ENCODE results near the gene CD69.
"Not testable (repeated sequence)": the region's sequence is repeated elsewhere in the genome, so short reads cannot be mapped to it uniquely, and the experiment has no call there.

The CD69 gene

DNA sequence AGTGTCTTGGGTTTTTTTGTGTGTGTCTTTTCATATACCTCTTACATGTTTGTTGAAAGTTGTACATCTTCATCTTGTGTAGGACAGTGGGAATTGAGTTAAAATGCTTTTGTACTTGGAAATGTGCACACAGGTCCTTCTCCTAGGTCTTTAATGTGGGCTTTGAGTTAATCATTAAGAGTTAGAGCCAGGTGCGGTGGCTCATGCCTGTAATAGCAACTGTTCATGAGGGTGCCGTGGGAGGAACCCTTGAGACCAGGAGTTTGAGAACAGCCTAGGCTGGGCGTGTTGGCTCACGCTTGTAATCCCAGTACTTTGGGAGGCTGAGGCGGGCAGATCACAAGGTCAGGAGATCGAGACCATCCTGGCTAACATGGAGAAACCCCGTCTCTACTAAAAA lies 41.7 kb downstream of the CD69 start:
- DNase-seq (ENCODE audit: low spot score) = peak; percentile 70

DNA sequence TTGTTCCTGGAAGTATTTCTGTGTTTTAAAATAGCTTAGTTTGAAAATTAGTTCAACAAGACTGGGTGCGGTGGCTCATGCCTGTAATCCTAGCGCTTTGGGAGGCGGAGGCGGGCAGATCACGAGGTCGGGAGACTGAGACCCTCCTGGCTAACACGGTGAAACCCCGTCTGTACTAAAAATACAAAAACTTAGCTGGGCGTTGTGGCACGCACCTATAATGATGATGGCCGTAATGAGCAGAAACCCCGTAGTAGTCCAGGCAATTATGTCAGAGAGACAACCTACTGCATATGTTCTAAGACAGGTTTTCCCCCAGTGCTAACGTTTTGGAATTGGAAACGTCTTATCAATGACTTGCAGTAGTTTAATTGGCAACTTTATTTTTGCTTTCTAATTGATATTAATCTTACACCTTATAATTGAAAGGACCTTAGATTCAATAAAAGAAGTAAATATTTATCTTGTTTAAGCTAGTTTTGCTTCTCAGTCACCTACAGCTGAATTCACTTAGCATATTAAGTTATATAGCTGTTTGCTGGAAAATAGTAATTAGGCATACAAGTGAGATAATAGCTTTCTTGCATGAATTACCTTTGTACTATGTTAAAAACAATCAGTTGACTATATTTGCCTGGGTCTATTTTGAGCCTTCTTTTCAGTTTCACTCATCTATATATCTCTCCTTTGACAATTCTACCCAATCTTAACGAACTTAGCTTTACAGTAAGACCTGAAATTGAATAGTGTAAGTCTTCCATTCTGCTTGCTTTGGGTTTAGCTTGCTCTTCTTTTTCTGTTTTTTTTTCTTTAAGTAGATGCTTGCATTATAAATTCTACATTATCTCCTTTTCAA lies 43.4 kb downstream of the CD69 start:
- no peak for DNase-seq (ENCODE audit: low spot score)

DNA sequence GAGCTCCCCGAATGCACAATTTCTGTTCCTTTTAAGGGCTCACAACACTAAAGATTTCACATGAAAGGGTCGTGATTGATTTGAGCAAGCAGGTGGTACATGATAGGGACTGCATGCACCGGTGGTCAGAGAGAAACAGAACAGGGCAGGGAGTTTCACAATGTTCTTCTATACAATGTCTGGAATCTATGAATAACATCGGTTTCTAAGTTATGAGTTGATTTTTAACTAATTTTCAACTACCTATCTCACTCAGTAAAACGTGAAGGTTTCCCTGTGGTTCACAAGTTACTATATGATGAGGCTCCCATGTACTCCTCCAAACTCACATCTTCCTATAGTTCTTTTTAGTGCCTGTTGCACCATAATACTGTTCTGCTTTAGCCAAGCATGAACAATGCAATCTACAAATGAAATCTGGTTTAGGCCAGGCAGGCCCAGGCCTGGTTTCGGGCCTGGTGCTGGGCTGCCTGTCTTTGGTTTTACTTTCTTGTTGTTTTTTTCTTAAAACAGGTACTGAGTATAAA lies 47.6 kb downstream of the CD69 start:
- not testable (repeated sequence) for DNase-seq (ENCODE audit: low spot score)

DNA sequence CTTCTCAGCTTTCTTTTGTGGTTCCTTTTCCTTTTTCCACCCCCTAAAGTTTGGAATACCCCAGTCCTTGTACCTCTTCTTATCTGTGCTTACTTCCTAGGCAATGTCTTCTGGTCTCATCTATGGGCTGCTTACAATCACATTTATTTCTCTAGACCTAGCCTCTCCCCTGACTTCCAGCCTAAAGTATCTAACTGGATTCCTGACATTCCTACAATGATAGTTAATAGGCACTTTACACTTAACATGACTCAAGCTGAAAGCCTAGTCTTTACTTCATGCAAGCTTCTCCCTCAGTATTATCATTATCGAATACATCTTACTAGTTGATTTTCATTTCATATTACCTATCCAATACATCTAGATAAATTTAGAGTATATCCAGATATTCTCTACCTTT lies 49.0 kb downstream of the CD69 start:
- no peak for DNase-seq (ENCODE audit: low spot score)

DNA sequence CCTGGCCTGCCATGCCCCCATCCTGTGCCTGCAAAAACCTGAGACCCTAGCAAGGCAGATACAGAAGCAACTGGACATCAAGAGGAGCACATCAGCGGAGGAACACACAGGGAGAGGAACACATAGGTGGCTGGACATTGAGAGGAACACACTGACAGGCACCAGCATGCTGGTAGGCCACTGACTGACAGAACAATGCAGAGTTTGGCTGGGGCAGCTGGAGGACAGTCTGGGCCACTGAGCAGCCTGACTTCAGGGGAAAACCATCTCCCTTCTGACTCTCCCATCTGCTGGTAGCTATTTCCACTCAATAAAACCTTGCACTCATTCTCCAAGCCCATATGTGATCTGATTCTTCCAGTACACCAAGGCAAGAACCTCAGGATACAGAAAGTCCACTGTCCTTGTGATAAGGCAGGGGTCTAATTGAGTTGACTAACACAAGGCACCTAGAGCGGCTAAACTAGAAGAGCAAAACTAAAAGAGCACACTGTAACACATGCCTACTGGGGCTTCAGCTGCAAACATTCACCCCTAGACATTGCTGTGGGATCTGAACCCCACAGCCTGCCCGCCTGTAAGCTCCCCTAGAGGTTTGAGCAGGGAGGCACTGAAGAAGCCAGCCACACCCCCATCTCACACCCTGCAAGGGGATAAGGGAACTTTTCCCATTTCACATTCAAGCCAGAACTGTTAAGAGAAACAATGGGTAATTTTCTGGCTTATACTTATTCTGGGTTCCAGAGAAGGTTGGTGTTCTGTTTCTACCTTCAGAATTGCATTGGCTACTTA lies 49.9 kb downstream of the CD69 start:
- no peak for DNase-seq (ENCODE audit: low spot score)

DNA sequence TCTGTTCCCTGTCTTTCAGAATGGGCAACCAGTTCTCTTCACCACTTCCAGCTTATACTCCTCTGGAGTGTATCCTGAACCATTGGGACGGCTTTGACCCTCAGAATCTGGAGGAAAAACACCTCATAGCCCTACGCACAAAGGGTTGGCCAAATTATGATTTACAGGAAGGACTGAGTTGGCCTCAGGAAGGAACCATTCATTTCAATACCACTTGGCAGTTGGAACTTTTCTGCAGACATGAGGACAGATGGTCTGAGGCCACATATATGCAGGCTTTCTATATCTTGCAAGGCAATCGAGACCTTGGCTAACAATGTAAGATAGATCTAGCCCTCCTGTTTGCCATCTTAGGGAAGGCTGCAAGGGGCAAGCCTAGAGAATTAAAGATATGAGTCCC lies 51.8 kb downstream of the CD69 start:
- no peak for DNase-seq (ENCODE audit: low spot score)

DNA sequence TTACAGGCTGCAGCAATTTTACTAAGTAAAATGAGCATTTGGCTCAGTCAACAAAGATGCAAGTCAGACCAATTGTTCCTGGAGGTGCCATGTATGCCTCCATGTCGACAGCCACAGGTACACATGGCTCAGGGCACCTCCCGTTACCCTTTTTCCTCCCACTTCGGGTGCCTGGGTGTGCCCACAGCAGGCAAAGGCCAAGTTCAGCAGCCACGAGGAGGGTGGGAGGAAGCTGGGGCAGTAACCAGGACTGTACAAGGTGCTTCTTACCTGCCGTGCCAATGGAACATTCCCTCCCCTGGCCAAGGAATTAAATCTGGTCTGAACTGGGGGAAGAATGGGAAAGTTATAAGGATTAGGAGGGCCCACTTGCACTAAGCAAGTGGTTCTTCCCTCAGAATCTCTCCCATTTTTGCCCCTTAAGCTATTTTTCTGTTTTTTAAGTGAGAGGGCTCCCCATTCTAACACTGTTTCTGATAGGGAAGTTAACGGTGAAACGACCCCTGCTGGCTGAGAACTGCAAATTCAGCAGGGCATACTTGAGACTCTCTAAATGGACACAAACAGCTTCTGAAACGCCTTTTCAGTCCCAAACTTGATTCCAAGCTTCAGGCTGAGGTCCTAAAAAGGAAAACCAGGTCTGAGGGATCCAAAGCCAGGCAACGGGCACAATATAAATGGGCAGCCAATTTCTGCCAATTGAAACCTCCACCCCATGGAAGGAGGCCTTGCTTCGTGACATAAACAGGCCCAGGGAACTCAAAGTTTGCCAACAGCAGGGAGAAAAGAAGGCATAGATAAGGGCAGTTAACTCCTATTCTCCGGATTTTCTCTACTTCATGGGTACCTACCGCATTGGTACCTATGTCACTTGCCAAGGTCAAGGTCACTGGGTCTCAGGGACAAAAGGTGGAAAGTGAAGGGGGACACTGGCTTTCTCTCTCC lies 52.6 kb downstream of the CD69 start:
- peak; percentile 55 for DNase-seq (ENCODE audit: low spot score)

DNA sequence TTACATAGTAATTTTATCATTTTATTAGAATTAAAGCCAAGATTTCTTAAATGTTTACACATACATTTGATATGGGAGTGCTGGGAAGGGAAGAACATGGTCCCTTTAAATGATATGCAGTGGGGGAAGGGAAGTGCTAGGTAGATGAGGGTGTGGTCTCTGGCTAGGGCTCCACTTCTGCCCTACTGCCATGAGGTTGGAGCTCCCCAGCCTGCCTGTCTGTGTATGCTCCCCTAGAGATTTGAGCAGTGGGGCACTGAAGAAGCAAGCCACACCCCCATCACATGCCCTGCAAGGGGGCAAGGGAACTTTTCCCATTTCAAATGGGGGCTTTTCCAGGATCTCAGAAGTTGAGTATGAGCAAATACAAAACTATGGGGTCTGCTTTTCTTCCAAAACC lies 53.3 kb downstream of the CD69 start:
- DNase-seq (ENCODE audit: low spot score) = peak; percentile 35

DNA sequence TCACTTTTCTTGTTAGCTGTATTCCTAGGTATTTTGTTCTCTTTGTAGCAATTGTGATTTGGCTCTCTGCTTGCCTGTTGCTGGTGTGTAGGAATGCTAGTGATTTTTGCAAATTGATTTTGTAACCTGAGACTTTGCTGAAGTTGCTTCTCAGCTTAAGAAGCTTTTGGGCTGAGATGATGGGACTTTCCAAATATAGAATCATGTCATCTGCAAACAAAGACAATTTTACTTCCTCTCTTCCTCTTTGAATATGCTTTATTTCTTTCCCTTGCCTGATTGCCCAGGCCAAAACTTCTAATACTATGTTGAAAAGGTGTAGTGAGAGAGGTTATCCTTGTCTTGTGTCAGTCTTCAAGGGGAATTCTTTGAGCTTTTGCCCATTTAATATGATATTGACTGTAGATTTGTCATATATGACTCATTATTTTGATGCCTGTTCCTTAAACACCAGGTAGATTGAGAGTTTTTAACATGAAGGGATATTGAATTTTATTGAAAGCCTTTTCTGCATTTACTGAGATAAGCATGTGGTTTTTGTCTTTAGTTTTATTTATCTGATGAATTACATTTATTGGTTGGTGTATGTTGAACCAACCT lies 54.5 kb downstream of the CD69 start:
- no peak for DNase-seq (ENCODE audit: low spot score)

DNA sequence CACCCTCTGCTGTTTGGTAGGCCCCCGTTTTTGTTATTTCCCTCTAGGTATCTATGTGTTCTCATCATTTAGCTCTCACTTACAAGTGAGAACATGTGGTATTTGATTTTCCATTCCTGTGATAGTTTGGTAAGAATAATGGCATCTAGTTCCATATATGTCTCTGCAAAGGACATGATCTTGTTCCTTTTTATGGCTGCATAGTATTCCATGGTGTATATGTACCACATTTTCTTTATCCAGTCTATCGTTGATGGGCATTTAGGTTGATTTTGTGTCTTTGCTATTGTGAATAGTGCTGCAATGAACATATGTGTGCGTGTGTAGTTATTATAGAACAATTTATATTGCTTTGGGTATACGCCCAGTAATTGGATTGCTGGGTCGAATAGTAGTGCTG lies 56.1 kb downstream of the CD69 start:
- not testable (repeated sequence) for DNase-seq (ENCODE audit: low spot score)

Measured in SW480 (cell line).